ENCODE measurements around the gene GGA2. TPM values are rescaled to one million over a fixed set of nuclear protein-coding genes. Genes with fewer than 3 reads are reported as not detected.

The GGA2 gene
- total RNA-seq, 1 donor from 2014 or later = 39.0 TPM

DNA sequence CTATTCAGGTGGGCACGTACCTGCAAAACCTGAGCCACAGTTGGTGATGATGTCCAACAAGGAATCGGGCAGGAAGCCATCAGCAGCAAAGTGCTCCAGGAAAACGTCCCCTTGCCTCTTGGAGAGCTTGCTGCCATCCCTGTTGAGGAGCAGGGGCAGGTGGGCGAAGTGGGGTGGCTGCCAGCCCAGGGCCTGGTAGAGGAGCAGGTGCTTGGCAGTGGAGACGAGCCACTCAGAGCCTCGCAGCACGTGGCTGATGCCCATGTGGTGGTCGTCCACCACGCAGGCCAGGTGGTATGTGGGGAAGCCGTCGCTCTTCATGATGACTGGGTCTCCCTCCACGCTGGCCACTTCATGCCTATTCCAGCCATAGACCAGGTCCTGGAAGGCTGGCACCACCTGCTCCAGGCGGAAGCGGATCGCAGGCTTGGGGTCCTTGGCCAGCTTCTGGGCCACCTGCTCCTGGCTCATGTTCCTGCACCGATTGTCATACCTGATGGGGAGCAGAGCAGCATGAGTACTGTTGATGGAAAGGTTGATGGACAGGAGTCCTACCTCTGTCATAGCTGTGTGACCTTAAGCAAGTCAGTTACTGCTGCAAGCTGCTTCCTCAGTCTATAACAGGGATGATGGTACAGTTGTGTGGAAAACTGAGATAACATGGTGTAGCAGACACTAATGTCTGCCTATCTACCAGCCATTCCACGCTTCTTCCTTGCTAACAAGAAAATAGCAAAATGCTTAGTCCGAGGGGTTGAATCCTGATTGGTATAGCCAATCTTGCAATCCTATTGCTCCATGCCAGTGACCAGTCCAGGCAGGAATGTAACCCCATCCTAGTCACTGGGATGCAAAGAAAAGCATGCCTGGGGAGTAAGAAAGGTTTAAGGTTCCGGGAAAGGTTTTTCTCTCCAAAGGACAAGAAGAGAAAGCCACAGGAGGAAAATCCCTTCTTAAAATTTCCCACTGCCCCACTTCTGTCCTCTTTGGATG, 24.9 kb upstream of the GGA2 start:
- Histone ChIP-seq H3K4me3 (no peak overlapping the region), H3K27me3 (no peaks in the 10 kb centered on the region), H3K27ac (no peak overlapping the region), H3K4me1 (no peaks in the 10 kb centered on the region), H3K36me3 (peaks cover 0 to 53% of the 10 kb centered on the region in 2 donors), H3K9me3 (no peaks in the 10 kb centered on the region)
- intact Hi-C loops (cut with DNase I) = no loop called here
- TF ChIP-seq POLR2AphosphoS5 (IDR thresholded peaks at IDR 0.05; ENCODE audit: insufficient read depth in 1 of 2, low read depth in 1 of 2) = no peak
- no peak for TF ChIP-seq POLR2A (IDR thresholded peaks at IDR 0.05)
- TF ChIP-seq, protein P1, sequence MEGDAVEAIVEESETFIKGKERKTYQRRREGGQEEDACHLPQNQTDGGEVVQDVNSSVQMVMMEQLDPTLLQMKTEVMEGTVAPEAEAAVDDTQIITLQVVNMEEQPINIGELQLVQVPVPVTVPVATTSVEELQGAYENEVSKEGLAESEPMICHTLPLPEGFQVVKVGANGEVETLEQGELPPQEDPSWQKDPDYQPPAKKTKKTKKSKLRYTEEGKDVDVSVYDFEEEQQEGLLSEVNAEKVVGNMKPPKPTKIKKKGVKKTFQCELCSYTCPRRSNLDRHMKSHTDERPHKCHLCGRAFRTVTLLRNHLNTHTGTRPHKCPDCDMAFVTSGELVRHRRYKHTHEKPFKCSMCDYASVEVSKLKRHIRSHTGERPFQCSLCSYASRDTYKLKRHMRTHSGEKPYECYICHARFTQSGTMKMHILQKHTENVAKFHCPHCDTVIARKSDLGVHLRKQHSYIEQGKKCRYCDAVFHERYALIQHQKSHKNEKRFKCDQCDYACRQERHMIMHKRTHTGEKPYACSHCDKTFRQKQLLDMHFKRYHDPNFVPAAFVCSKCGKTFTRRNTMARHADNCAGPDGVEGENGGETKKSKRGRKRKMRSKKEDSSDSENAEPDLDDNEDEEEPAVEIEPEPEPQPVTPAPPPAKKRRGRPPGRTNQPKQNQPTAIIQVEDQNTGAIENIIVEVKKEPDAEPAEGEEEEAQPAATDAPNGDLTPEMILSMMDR (IDR thresholded peaks at IDR 0.05) = no peak
- DNase-seq (ENCODE audit: extremely low spot score in 2 of 2) = no peak

DNA sequence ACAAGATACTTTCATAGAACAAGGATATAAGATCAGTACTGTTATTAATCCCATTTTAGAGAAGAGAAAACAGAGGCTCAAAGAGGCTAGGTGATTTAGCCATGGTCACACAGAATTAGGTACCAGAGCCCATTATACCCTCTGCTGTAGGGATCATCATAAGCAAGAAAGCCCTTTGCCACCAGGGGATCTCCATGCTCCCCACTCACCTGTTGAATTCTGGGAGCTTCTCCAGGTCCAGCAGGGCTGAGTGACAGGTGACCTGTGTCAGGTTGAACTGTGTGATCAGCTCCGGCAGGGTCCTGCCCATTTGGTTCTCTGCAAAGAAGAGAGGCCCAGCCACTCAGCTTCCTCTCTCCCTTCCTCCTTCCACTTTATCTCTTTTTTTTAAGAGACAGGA, 22.2 kb upstream of the GGA2 start:
- Histone ChIP-seq H3K36me3 (peaks cover 0 to 68% of the 10 kb centered on the region in 2 donors), H3K27me3 (no peaks in the 10 kb centered on the region), H3K4me3 (no peak overlapping the region), H3K27ac (no peak overlapping the region), H3K4me1 (no peaks in the 10 kb centered on the region), H3K9me3 (no peaks in the 10 kb centered on the region)
- intact Hi-C loops (cut with DNase I) = no loop called here
- no peak for TF ChIP-seq POLR2AphosphoS5 (IDR thresholded peaks at IDR 0.05; ENCODE audit: insufficient read depth in 1 of 2, low read depth in 1 of 2)
- TF ChIP-seq, protein P1 (IDR thresholded peaks at IDR 0.05) = no peak
- no peak for TF ChIP-seq POLR2A (IDR thresholded peaks at IDR 0.05)
- no peak for DNase-seq (ENCODE audit: extremely low spot score in 2 of 2)

DNA sequence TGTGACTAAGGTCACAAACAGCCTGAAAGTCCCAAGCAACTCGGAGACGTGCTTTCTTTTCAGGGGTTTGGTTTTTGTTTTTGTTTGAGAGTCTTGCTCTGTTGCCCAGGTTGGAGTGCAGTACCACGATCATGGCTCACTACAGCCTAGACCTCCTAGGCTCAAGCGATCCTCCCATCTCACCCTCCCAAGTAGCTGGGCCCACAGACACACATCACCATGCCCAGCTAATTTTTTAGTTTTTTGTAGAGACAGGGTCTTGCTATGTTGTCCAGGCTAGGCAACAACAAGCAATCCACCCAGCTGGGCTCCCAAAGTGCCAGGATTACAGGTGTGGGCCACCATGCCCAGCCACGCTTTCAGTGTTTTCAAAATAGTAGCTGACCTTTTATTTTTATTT, 19.8 kb upstream of the GGA2 start:
- H3K36me3 ChIP-seq = peaks cover 0 to 66% of the 10 kb centered on the region in 2 donors
- no peaks in the 10 kb centered on the region for H3K27me3 ChIP-seq
- no peaks in the 10 kb centered on the region for H3K4me1 ChIP-seq
- H3K4me3 ChIP-seq = no peak overlapping the region
- H3K9me3 ChIP-seq = no peaks in the 10 kb centered on the region
- H3K27ac ChIP-seq = no peak overlapping the region
- intact Hi-C loops (cut with DNase I) = no loop called here
- no peak for DNase-seq (ENCODE audit: extremely low spot score in 2 of 2)
- TF ChIP-seq POLR2AphosphoS5 (IDR thresholded peaks at IDR 0.05; ENCODE audit: insufficient read depth in 1 of 2, low read depth in 1 of 2) (no peak), POLR2A (IDR thresholded peaks at IDR 0.05) (no peak)
- TF ChIP-seq, protein P1 (IDR thresholded peaks at IDR 0.05) = no peak

DNA sequence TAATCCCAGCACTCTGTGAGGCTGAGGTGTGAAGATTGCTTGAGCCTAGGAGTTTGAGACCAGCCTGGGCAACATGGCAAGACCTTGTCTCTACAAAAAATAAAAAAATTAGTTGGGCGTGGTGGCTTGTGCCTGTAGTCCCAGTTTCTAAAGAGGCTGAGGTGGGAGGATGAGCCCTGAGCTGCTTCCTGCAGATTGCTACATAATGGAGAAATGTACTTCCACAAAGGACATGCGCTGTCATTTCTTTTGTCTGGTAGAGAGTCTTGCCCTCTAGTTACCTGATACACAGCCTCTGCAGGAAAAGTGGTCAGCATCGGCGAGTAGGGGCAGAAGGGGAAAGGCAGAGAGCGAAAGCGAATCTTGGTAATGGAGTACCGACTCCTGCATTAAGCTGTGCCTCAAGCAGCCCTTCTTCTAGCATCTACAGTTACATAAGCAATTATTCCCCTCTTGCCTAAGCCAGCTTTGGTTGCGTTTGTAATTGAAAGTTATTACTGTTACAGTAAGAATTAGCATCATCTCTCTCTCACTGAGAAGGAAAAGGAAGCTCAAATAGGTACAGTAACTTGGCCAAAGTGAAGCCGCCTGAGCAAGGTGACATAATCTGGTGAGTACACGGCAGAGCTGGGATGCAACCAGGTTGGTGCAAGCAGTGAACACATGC, 18.5 kb upstream of the GGA2 start:
- H3K27ac ChIP-seq = no peak overlapping the region
- H3K9me3 ChIP-seq = no peaks in the 10 kb centered on the region
- H3K4me1 ChIP-seq = no peaks in the 10 kb centered on the region
- intact Hi-C loops (cut with DNase I) = no loop called here
- peaks cover 0 to 66% of the 10 kb centered on the region in 2 donors for H3K36me3 ChIP-seq
- TF ChIP-seq POLR2A (IDR thresholded peaks at IDR 0.05) (no peak), POLR2AphosphoS5 (IDR thresholded peaks at IDR 0.05; ENCODE audit: insufficient read depth in 1 of 2, low read depth in 1 of 2) (no peak)
- TF ChIP-seq, protein P1 (IDR thresholded peaks at IDR 0.05) = no peak
- no peak for DNase-seq (ENCODE audit: extremely low spot score in 2 of 2)
- no peaks in the 10 kb centered on the region for H3K27me3 ChIP-seq
- H3K4me3 ChIP-seq = no peak overlapping the region
